Measurements from ENCODE around the gene GUK1. TPM values are rescaled to one million over a fixed set of nuclear protein-coding genes. Genes with fewer than 3 reads are reported as not detected.
A peak's percentile ranks its signal among the peaks of the same experiment; 100 is the strongest.

Gene GUK1
- total and polyA plus RNA-seq, 4 experiments from 2014 or later: 179 to 488 (median 283) TPM

DNA sequence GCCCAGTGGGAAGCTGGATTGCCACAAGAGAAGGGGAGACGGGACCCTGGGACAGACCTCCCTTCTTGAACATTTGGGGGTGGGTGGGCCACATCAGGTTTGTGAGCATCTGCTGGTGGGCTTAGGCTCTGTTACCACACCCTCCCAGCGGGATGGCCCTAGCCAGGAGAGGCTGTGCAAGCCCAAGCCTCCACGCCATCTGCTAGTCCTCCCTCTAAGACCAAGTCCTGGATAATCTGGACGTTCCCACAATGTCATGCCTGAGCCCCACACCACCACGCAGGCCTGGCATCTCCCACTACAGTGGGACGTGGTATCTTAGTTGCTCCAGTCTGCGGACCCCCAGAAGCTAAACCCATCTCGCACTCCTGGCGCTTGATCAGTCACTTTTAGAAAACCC lies 21.8 kb downstream of the GUK1 start:
- H3K9me3 Mint-ChIP-seq: no peaks in the 10 kb centered on the region
- ChIA-PET POLR2A (ENCODE audit: partially characterized antibody) (interaction anchor here (1.3 to 2.2 kb wide), 3 partner anchors 19 to 21 kb away, joined by 3 to 9 read pairs (median 4); partner anchors contain the start of gene GUK1), CTCF (ENCODE audit: partially characterized antibody) (interaction anchor here (0.6 to 1.3 kb wide), 3 partner anchors 9 to 298 kb away, joined by 3 read pairs; no protein-coding TSS in a partner anchor)
- no peaks in the 10 kb centered on the region for H3K36me3 ChIP-seq (ENCODE audit: insufficient read depth, low read length)
- H3K27me3 ChIP-seq (ENCODE audit: insufficient read depth, low read length): no peaks in the 10 kb centered on the region
- H3K36me3 Mint-ChIP-seq: peaks cover 0 to 2% of the 10 kb centered on the region in 2 donors
- no peak overlapping the region for H3K4me3 ChIP-seq (ENCODE audit: low read length in 2 of 2)
- no peak for DNase-seq
- H3K27ac ChIP-seq (ENCODE audit: low read depth, low read length): no peak overlapping the region
- H3K27ac Mint-ChIP-seq: peak overlapping the region in 5 of 7 donors; percentile 47 to 79 (median 68)
- peaks cover 31% of the 10 kb centered on the region for H3K4me1 ChIP-seq (ENCODE audit: insufficient read depth, low read length)
- no peaks in the 10 kb centered on the region for H3K9me3 ChIP-seq (ENCODE audit: control insufficient read depth in 1 of 2, low read length in 2 of 2)
- peak overlapping the region in 1 of 8 donors; percentile 25 for H3K4me3 Mint-ChIP-seq
- no peaks in the 10 kb centered on the region for H3K27me3 Mint-ChIP-seq
- H3K4me1 Mint-ChIP-seq: peaks cover 11 to 47% (median 26%) of the 10 kb centered on the region in 4 donors
- intact Hi-C loops (cut with micrococcal nuclease): loop anchor here (10.0 kb wide), 1 partner anchor 397 kb away; no protein-coding TSS in a partner anchor

DNA sequence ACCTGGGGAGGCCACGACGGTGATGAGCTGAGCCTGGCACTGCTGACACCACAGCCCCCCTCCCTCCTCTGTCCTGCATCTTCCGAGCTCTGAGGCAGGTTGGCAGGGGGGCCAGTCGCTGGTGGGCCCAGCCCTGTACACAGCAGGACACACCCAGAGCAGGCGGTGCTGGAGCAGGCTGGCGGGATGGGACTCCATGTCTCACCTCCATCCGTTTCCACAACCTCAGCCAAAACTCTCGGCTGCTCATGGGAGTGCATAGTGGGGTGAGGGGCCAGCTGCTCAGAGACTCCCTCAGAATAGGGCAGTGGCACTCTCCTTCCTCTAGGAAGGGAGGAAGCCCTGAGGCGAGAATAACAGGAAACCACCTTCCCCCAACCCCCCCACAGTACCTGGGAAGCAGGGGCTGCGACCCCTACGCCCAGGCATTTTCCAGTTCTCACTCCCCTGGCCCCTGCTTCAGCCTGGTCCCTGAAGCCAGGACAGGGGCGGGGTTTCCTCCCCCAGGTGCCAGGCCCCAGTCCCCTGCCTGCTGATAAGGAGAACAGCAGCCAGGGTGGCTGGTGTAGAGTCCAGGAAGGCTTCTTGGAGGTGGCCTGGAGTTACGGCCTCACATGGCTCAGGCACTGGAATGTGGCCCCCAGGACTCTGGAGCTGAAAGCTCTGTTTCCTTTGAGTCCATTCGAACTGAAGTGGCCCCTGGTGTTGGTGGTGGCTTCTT lies 22.4 kb downstream of the GUK1 start:
- ChIA-PET CTCF (ENCODE audit: partially characterized antibody) (interaction anchor here (0.6 to 1.3 kb wide), 3 partner anchors 9 to 297 kb away, joined by 3 read pairs; no protein-coding TSS in a partner anchor), POLR2A (ENCODE audit: partially characterized antibody) (interaction anchor here (1.3 to 2.2 kb wide), 3 partner anchors 19 to 22 kb away, joined by 3 to 9 read pairs (median 4); partner anchors contain the start of gene GUK1)
- intact Hi-C loops (cut with micrococcal nuclease): loop anchor here (10.0 kb wide), 1 partner anchor 398 kb away; no protein-coding TSS in a partner anchor
- Histone ChIP-seq H3K27me3 (ENCODE audit: insufficient read depth, low read length) (no peaks in the 10 kb centered on the region), H3K4me3 (ENCODE audit: low read length in 2 of 2) (no peak overlapping the region), H3K4me1 (ENCODE audit: insufficient read depth, low read length) (peaks cover 37% of the 10 kb centered on the region), H3K36me3 (ENCODE audit: insufficient read depth, low read length) (no peaks in the 10 kb centered on the region), H3K9me3 (ENCODE audit: control insufficient read depth in 1 of 2, low read length in 2 of 2) (no peaks in the 10 kb centered on the region), H3K27ac (ENCODE audit: low read depth, low read length) (no peak overlapping the region)
- H3K27ac Mint-ChIP-seq: peak overlapping the region in 5 of 7 donors; percentile 15 to 70 (median 66)
- H3K36me3 Mint-ChIP-seq: peaks cover 0 to 2% of the 10 kb centered on the region in 2 donors
- H3K9me3 Mint-ChIP-seq: no peaks in the 10 kb centered on the region
- peaks cover 12 to 50% (median 28%) of the 10 kb centered on the region in 4 donors for H3K4me1 Mint-ChIP-seq
- DNase-seq: peak in 1 of 5 donors; percentile 49
- no peaks in the 10 kb centered on the region for H3K27me3 Mint-ChIP-seq
- H3K4me3 Mint-ChIP-seq: no peak overlapping the region

DNA sequence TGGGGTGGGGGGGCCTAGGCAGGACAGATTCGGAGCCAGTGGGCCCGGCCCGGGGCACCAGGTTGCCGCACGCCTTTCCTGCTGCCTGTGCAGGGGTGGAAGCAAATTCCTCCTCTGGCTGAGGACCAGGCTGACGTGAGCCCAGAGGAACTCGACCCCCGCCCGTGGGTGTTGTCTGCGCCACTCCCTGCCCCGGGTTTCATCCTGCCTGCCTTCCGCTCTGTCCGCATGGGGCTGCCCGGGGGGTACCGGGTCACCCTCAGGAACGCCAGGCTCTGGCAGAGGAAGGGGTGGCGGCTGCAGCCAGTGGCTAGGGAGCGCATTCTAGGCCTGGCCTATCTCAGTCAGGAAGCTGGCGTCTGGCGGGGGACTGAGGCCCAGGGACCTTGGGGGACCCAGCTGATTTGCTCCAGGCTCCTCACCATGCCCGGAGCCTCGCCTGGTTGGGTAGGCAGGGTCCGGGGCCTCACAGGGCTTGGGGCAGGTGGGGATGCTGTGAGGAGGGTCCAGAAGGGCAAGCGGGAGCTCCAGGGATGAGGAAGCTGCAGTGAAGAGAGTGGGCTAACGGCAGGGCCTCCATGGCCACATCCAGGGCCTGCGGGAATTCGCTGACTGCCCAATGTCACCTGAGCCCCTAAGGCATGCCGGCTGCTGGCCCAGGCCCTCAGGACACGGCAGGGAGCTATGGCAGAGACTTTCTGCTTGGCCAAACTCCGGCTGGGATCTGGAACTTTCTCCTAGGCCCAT lies 23.1 kb downstream of the GUK1 start:
- no peaks in the 10 kb centered on the region for H3K36me3 ChIP-seq (ENCODE audit: insufficient read depth, low read length)
- intact Hi-C loops (cut with micrococcal nuclease): loop anchor here (10.0 kb wide), 1 partner anchor 398 kb away; no protein-coding TSS in a partner anchor
- H3K27me3 Mint-ChIP-seq: no peaks in the 10 kb centered on the region
- no peak overlapping the region for H3K4me3 ChIP-seq (ENCODE audit: low read length in 2 of 2)
- H3K9me3 Mint-ChIP-seq: no peaks in the 10 kb centered on the region
- ChIA-PET CTCF (ENCODE audit: partially characterized antibody) (interaction anchor here (1.3 to 5.1 kb wide), 2 partner anchors 32 kb away, joined by 3 to 66 read pairs; no protein-coding TSS in a partner anchor), POLR2A (ENCODE audit: partially characterized antibody) (interaction anchor here (1.7 to 3.9 kb wide), 2 partner anchors 12 to 20 kb away, joined by 4 to 26 read pairs; no protein-coding TSS in a partner anchor)
- peaks cover 38% of the 10 kb centered on the region for H3K4me1 ChIP-seq (ENCODE audit: insufficient read depth, low read length)
- no peaks in the 10 kb centered on the region for H3K27me3 ChIP-seq (ENCODE audit: insufficient read depth, low read length)
- H3K27ac Mint-ChIP-seq: peak overlapping the region in 4 of 7 donors; percentile 15 to 99 (median 76)
- peaks cover 0 to 4% of the 10 kb centered on the region in 2 donors for H3K36me3 Mint-ChIP-seq
- peaks cover 17 to 57% (median 33%) of the 10 kb centered on the region in 4 donors for H3K4me1 Mint-ChIP-seq
- no peak overlapping the region for H3K27ac ChIP-seq (ENCODE audit: low read depth, low read length)
- H3K9me3 ChIP-seq (ENCODE audit: control insufficient read depth in 1 of 2, low read length in 2 of 2): no peaks in the 10 kb centered on the region
- DNase-seq: peak in 1 of 5 donors; percentile 44
- H3K4me3 Mint-ChIP-seq: no peak overlapping the region

DNA sequence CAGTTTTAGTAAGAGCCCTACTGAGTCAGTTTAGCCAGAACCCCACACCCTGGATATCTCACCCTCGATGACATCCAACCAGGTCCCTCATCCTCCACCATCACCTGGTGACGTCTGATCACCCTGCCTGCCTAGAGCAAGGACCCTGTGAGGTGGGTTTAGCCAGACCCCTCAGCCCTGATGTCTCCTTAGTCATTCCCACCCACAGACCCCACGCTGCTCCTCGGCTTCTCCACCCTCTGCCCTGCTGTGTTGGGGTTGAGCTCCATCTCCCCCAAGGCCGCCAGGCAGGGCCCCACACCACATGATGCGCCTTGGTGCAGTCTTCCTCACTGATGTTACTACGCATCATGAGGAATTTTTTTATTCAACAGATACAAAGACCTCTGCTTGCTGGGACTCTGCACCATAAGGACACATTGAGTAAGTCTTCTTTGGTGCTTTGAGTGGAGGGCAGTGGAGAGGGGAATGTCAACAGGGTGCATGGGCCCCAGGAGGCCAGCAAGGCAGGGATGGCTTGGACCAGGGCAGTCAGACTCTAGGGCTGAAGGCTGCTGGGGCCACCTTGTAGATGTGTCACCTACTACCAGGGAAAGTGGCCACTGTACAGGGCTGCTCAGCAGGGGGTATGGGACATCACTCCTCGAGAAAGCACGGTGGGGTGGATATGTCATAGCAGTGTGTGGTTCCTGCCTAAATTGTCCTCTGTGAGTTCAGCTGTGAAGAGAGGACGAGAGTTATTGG lies 23.9 kb downstream of the GUK1 start:
- peak overlapping the region; percentile 93 to 99 (median 98) for H3K27ac Mint-ChIP-seq

DNA sequence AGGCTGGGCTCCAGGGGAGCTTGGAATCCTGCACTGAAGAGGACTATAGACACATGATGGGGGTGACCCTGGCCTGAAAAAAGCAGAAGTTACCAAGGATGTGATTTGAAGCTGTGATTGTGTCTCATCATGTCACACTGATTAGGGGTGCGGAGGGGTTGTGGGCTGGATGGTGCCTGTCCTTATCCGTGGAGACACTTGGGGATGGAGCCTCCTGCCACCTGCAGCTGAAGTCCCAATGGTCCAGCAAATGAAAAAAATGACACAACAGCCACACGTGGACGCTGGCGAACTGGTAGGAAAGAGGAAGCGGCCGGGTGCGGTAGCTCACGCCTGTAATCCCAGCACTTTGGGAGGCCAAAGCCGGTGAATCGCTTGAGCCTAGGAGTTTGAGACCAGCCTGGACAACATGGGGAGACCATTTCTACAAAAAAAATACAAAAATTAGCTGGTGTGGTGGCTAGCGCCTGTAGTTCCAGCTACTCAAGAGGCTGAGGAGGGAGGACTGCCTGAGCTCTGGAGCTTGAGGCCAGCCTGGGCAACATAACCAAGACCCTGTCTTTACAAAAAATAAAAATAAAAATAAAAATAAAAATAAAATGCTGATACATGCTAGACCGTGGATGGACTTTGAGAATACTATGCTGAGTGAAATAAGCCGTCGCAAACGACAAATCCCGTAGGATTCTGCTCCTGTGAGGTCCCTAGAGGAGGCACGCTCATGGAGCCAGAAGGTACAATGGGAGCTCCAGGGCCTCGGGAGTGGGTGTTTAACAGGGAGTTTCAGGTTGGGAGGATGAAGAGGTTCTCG lies 24.7 kb downstream of the GUK1 start:
- peak overlapping the region; percentile 96 for H3K27ac ChIP-seq (ENCODE audit: low read depth, low read length)
- Mint-ChIP-seq H3K4me1 (peaks cover 22 to 68% (median 43%) of the 10 kb centered on the region in 4 donors), H3K4me3 (peak overlapping the region; percentile 83 to 94 (median 92)), H3K9me3 (peaks cover 0 to 2% (median 0%) of the 10 kb centered on the region in 8 donors), H3K27ac (peak overlapping the region; percentile 96 to 99 (median 98)), H3K27me3 (no peaks in the 10 kb centered on the region), H3K36me3 (peaks cover 3 to 7% of the 10 kb centered on the region in 2 donors)
- POLR2A ChIA-PET (ENCODE audit: partially characterized antibody): interaction anchor here (0.9 to 4.9 kb wide), 26 partner anchors 8 to 1226 kb away, joined by 3 to 127 read pairs (median 8); partner anchors contain the start of genes ARF1, C1orf35, GUK1 and MRPL55
- CTCF ChIA-PET (ENCODE audit: partially characterized antibody): interaction anchor here (0.7 to 5.1 kb wide), 11 partner anchors 11 to 59 kb away, joined by 3 to 66 read pairs (median 5); partner anchors contain the start of genes GUK1 and MRPL55
- H3K36me3 ChIP-seq (ENCODE audit: insufficient read depth, low read length): no peaks in the 10 kb centered on the region
- H3K9me3 ChIP-seq (ENCODE audit: control insufficient read depth in 1 of 2, low read length in 2 of 2): no peaks in the 10 kb centered on the region
- peaks cover 38% of the 10 kb centered on the region for H3K4me1 ChIP-seq (ENCODE audit: insufficient read depth, low read length)
- DNase-seq: peak in 1 of 5 donors; percentile 22
- peak overlapping the region; percentile 59 to 76 for H3K4me3 ChIP-seq (ENCODE audit: low read length in 2 of 2)
- intact Hi-C loops (cut with micrococcal nuclease): loop anchor here (1.0 to 10.0 kb wide), 9 partner anchors 21 to 1222 kb away; partner anchors contain the start of genes C1orf35, COQ8A, GUK1 and RNF187
- H3K27me3 ChIP-seq (ENCODE audit: insufficient read depth, low read length): no peaks in the 10 kb centered on the region

More for the DNA sequence above, 23.9 kb downstream of the GUK1 start:
- Mint-ChIP-seq H3K27me3 (no peaks in the 10 kb centered on the region), H3K9me3 (no peaks in the 10 kb centered on the region), H3K4me1 (peaks cover 20 to 62% (median 37%) of the 10 kb centered on the region in 4 donors), H3K4me3 (peak overlapping the region in 6 of 8 donors; percentile 21 to 94 (median 62)), H3K36me3 (peaks cover 0 to 4% of the 10 kb centered on the region in 2 donors)
- ChIA-PET CTCF (ENCODE audit: partially characterized antibody) (interaction anchor here (1.6 to 5.1 kb wide), 2 partner anchors 33 to 38 kb away, joined by 6 to 66 read pairs; no protein-coding TSS in a partner anchor), POLR2A (ENCODE audit: partially characterized antibody) (interaction anchor here (1.5 to 4.9 kb wide), 6 partner anchors 11 to 294 kb away, joined by 7 to 127 read pairs (median 19); partner anchors contain the start of genes GUK1 and MRPL55)
- Histone ChIP-seq H3K4me1 (ENCODE audit: insufficient read depth, low read length) (peaks cover 38% of the 10 kb centered on the region), H3K27ac (ENCODE audit: low read depth, low read length) (peak overlapping the region; percentile 96), H3K9me3 (ENCODE audit: control insufficient read depth in 1 of 2, low read length in 2 of 2) (no peaks in the 10 kb centered on the region), H3K4me3 (ENCODE audit: low read length in 2 of 2) (no peak overlapping the region), H3K36me3 (ENCODE audit: insufficient read depth, low read length) (no peaks in the 10 kb centered on the region), H3K27me3 (ENCODE audit: insufficient read depth, low read length) (no peaks in the 10 kb centered on the region)
- peak in 1 of 5 donors; percentile 19 for DNase-seq
- intact Hi-C loops (cut with micrococcal nuclease): loop anchor here (2.0 to 10.0 kb wide), 3 partner anchors 295 to 399 kb away; partner anchors contain the start of gene RNF187
